ENCODE data around the gene MRLN.
"Not testable (repeated sequence)": the region's sequence is repeated elsewhere in the genome, so short reads cannot be mapped to it uniquely, and the experiment has no call there.

DNA sequence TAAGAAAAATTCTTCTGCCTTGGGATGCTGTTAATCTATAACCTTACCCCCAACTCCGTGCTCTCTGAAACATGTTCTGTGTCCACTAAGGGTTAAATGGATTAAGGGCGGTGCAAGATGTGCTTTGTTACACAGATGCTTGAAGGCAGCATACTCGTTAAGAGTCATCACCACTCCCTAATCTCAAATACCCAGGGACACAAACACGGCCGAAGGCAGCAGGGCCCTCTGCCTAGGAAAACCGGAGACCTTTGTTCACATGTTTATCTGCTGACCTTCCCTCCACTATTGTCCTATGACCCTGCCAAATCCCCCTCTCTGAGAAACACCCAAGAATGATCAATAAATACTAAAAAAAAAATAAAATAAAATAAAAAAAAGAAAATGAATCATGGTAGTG, 8.5 kb downstream of the MRLN start:
- TF ChIP-seq POLR2A (IDR thresholded peaks at IDR 0.05) = not testable (repeated sequence)
- TF ChIP-seq, protein P1, sequence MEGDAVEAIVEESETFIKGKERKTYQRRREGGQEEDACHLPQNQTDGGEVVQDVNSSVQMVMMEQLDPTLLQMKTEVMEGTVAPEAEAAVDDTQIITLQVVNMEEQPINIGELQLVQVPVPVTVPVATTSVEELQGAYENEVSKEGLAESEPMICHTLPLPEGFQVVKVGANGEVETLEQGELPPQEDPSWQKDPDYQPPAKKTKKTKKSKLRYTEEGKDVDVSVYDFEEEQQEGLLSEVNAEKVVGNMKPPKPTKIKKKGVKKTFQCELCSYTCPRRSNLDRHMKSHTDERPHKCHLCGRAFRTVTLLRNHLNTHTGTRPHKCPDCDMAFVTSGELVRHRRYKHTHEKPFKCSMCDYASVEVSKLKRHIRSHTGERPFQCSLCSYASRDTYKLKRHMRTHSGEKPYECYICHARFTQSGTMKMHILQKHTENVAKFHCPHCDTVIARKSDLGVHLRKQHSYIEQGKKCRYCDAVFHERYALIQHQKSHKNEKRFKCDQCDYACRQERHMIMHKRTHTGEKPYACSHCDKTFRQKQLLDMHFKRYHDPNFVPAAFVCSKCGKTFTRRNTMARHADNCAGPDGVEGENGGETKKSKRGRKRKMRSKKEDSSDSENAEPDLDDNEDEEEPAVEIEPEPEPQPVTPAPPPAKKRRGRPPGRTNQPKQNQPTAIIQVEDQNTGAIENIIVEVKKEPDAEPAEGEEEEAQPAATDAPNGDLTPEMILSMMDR (IDR thresholded peaks at IDR 0.05) = not testable (repeated sequence)
